NCI-H510A treated with DMSO at 0.1 percent for 48 hours (cell line): ENCODE results near the gene ZNF483.
"Not testable (repeated sequence)": the region's sequence is repeated elsewhere in the genome, so short reads cannot be mapped to it uniquely, and the experiment has no call there.

Source experiments
- DNase-seq: peaks from one replicate; lab custom pipeline; 2025; lab: John Stamatoyannopoulos, UW

The ZNF483 gene

DNA sequence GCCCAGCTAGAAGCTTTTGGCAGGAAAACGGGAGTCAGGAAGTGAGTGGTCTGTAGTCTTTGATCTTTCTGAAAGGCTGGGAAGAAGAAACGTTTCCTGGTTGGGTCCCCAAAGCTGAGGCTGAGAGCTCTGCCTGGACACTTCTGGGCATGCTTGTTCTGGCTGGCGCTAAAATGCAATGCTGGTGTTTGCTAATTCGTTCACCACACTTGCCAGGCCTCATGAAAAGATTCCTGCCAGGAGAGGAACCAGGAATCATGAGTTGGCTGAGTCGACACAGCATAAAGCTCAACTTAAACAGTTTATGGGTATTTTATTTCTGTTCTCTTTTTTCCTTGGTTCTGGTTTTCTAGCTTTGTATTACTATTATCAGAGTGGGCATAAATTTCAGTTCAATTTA is 85.2 kb downstream of the ZNF483 start:
- DNase-seq = no peak

DNA sequence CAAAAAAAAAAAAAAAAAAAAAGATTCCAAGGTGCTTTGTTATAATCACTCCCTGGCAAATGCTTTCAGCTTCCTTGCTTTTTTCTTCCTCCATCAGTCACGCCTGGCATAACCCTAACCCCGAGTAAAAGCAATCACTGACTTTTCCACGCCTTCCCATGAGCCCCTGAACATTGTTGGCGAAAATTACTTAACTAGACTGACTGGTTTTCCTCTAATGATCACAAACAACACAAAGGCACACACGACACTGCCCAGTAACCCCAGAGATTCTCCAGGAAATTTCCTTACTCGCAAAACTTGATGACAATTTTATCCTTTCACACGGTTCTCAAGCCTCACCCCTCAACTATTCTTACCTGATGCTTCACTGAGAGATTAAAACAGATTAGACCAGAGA is 85.9 kb downstream of the ZNF483 start:
- DNase-seq = no peak

DNA sequence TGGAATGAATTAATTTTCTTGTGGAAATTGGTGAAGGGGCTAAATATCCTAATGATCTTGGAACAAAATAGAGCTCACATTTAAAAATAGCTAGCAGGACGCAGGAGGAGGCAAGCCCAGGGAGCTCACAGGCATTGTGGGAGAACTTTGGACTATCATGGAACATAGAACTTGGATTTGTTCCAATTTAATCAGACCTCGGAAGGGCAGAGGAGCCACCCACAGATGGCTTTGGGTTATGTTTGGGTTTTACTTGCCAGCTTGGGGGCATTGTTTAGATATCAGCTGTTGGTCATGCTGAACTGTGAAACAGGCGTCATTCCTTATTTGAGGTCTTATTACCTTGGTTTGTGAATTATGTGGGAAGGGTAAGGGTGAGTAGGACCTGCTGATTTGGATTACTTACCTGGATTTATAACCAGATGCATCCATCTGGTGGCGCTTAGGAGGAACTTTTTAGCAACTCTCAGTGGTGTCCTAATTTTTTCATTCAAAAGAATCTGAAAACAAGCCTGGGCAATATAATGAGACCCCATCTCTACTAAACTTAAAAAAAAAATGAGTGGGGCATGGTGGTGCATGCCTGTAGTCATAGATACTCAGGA is 88.6 kb downstream of the ZNF483 start:
- DNase-seq = no peak

DNA sequence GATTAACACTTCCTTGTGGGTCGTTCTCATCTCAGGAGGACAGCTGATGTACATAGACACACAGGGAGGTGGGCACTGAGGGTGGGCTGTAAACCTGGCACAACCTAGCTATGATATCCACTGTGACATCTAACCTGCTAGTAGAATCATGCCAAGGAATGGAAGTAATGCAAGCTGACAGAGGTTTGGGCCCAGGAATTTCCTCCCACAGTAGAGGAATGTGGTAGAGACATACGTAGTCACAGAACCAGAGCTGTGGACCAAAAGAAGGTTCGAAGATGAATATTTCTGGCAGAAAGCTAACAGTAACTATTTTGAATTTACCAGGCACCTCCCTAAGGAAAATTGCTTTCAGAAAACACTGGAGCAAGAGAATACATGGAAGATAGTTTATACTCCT is 90.9 kb downstream of the ZNF483 start:
- DNase-seq = no peak

DNA sequence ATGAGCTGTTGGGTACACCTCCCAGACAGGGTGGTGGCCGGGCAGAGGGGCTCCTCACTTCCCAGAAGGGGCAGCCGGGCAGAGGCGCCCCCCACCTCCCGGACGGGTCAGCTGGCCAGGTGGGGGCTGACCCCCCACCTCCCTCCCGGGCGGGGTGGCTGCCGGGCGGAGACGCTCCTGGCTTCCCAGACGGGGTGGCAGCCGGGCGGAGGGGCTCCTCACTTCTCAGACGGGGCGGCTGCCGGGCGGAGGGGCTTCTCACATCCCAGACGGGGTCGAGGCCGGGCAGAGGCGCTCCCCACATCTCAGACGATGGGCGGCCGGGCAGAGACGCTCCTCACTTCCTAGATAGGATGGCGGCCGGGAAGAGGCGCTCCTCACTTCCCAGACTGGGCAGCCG is 92.4 kb downstream of the ZNF483 start:
- DNase-seq = not testable (repeated sequence)

DNA sequence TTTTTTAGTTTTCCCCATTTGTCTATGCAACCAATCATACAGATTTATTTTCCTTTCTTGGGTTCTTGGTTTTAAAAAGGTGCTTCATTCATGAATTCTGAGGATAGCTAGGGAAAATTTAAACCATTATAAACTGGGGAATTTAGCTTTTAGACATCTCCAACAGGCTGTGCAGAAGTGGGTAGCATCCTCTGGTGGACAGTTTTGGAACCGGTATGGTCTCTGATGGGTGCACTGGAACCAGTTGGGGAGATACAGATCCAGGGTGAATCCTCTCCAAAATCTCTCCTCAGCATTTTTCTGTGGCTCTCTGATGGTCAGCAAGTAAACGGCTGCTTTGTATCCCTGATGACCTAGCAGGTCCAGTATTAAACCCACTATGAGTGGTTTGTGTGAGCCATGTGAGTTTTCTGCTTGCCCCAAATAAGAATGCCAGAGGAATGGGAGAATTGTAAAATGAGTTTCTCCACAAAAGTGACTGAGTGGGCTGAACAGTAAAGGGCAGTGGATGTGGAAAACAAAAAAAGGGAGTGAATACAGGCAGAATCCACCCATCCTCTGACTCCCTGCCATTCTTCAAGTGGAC is 97.0 kb downstream of the ZNF483 start:
- no peak for DNase-seq

DNA sequence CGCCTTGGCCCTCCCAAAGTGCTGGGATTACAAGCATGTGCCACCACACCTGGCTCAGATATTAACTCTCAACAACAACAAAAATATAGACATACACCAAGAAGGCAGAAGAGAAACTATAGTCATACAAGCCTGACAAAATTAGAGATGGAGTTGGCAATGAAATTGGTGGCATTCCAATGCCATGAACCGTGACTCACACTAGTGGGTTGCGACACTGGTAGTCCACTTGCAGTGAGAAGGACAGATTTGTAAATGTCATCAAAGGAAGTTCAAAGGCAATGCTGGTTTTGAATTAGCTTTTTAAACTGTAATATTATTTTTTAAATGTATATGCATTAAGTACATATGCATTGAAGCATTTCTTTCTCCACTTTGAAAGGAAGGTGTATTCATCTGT is 97.6 kb downstream of the ZNF483 start:
- DNase-seq = no peak
